Dendritic cell treated with granulocyte-macrophage colony-stimulating factor and Interleukin-4, amounts not matched to agents 40 ng/mL and 50 ng/mL, for 4 days (primary cell): ENCODE results near the gene MRPS10.
"Not testable (repeated sequence)": the region's sequence is repeated elsewhere in the genome, so short reads cannot be mapped to it uniquely, and the experiment has no call there.

Experiments used
- H3K27ac Mint-ChIP-seq: one replicate; pipeline ENCODE4 v1.8.0; 2022; ENCODE audit warnings: mild to moderate bottlenecking, mixed read lengths
- H3K27me3 Mint-ChIP-seq: one replicate; pipeline ENCODE4 v1.8.0; 2022; ENCODE audit warnings: mild to moderate bottlenecking, mixed read lengths
- H3K36me3 Mint-ChIP-seq: one replicate; pipeline ENCODE4 v1.8.0; 2022; ENCODE audit warnings: low read depth, mixed read lengths
- H3K4me1 Mint-ChIP-seq: one replicate; pipeline ENCODE4 v1.8.0; 2022; ENCODE audit warnings: low read depth, mixed read lengths
- H3K4me3 Mint-ChIP-seq: one replicate; pipeline ENCODE4 v1.8.0; 2022; ENCODE audit warnings: mild to moderate bottlenecking, moderate library complexity, mixed read lengths
- H3K9me3 Mint-ChIP-seq: one replicate; pipeline ENCODE4 v1.8.0; 2022; ENCODE audit warnings: mixed read lengths
- intact Hi-C: fragments of 100-400 bp; cut with micrococcal nuclease; formaldehyde crosslinking; loops from one replicate; pipeline ENCODE4 v1.15.0; 2022

Gene MRPS10

DNA sequence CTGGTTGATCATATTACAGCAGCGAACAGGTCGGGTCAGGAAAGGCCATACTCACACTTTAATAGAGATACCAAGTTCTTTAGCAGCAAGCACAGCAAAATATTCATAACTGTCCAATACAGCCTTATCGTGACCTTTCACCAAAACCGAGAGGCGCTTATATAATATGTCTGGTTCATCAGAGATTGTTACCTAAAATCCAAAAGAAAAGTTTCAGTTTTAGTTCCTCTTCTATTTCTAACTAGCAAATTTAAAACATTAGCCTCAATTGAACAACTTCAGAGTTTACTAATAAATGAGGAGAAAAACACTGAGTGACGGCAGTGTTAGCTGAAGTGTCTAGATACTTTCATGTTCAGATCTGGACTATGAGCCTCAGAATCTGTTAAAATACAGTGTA is 5.9 kb downstream of the MRPS10 start:
- peaks cover 14% of the 10 kb centered on the region for H3K4me1 Mint-ChIP-seq
- H3K4me3 Mint-ChIP-seq: no peak overlapping the region
- no peak overlapping the region for H3K27ac Mint-ChIP-seq
- no peaks in the 10 kb centered on the region for H3K9me3 Mint-ChIP-seq
- intact Hi-C loops: no loop called here
- H3K27me3 Mint-ChIP-seq: no peaks in the 10 kb centered on the region
- H3K36me3 Mint-ChIP-seq: peaks cover 76% of the 10 kb centered on the region

- Mint-ChIP-seq H3K27ac (no peak overlapping the region), H3K4me1 (peaks cover 5% of the 10 kb centered on the region), H3K4me3 (no peak overlapping the region), H3K36me3 (peaks cover 81% of the 10 kb centered on the region), H3K9me3 (no peaks in the 10 kb centered on the region), H3K27me3 (no peaks in the 10 kb centered on the region)
- intact Hi-C loops: no loop called here
Observed at GRCh38 chr6:42210551-42210950, 7.1 kb downstream of the MRPS10 start.

GRCh38 chr6:42207559-42207958 is 10.1 kb downstream of the MRPS10 start:
- H3K27me3 Mint-ChIP-seq, H3K4me1 Mint-ChIP-seq, H3K27ac Mint-ChIP-seq, intact Hi-C loops, H3K9me3 Mint-ChIP-seq, H3K4me3 Mint-ChIP-seq: not testable (repeated sequence)
- peaks cover 84% of the 10 kb centered on the region for H3K36me3 Mint-ChIP-seq

DNA sequence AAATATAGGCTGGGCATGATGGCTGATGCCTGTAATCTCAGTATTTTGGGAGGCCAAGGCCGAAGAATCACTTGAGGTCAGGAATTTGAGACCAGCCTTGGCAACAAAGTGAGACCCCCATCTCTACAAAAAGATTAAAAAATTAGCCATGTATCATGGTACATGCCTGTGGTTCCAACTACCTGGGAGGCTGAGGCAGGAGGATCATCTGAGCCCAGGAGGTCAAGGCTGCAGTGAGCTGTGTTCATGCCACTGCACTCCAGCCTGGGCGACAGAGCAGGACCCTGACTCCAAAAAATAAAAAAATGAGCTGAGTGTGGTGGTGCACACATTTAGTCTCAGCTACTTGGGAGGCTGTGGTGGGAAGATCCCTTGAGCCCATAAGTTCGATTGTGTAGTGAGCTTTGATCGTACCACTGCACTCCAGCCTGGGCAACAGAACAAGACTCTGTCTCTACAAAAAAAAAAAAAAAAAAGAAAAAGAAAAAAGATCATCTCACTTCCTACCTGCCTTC is 12.8 kb downstream of the MRPS10 start:
- Mint-ChIP-seq H3K4me3 (no peak overlapping the region), H3K27me3 (no peaks in the 10 kb centered on the region), H3K27ac (no peak overlapping the region), H3K36me3 (peaks cover 78% of the 10 kb centered on the region), H3K9me3 (peaks cover 11% of the 10 kb centered on the region), H3K4me1 (no peaks in the 10 kb centered on the region)
- intact Hi-C loops: no loop called here

DNA sequence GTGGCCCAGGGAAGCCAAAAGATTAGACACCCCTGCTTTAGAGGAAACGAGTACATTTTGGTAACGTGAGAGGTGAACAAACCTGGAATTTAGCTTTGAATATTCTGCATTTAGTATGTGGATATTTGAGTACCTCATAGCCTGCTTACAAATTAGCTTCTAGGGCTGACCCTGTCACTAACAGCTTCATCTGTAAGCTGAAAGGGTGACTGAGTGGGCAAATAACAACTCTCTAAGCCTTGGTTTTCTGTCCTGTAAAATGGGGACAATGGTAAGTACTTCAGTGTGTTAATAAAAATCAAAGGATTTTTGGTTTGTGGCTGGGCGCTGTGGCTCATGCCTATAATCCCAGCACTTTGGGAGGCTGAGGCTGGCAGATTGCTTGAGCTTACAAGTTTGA is 14.5 kb downstream of the MRPS10 start:
- Mint-ChIP-seq H3K27me3 (no peaks in the 10 kb centered on the region), H3K9me3 (peaks cover 14% of the 10 kb centered on the region), H3K4me1 (no peaks in the 10 kb centered on the region), H3K36me3 (peaks cover 68% of the 10 kb centered on the region), H3K27ac (no peak overlapping the region), H3K4me3 (no peak overlapping the region)
- intact Hi-C loops: no loop called here

DNA sequence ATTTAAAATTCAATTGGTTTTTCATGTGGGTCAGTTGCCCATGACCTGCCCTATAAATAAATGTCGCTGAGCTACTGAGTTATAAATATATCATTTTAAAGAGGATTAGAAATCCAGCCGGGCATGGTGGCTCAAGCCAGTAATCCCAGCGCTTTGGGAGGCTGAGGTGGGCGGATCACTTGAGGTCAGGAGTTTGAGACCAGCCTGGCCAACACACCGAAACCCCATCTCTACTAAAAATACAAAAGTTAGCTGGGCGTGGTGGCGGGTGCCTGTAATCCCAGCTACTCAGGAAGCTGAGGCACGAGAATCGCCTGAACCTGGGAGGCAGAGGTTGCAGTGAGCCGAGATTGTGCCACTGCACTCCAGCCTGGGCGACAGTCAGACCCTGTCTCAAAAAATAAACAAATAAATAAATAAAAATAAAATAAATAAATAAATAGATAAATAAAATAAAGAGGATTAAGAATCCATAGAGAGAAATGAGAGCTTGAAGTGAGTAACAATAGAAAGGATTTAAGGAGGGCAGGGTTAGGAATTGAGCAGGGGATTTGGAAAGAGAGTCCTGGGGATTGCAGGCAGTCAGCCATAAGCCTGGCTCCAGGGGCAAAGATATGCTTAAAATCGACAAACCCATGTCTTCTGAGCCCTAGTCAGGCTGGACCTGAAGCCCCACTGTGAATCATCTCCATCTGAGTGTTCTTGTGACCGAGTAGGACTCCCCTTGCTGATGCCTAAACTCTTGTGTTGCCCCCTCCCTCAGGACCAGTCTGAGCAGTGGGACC is 15.3 kb downstream of the MRPS10 start:
- H3K4me1 Mint-ChIP-seq, H3K27me3 Mint-ChIP-seq, H3K27ac Mint-ChIP-seq, intact Hi-C loops, H3K4me3 Mint-ChIP-seq: not testable (repeated sequence)
- Mint-ChIP-seq H3K36me3 (peaks cover 60% of the 10 kb centered on the region), H3K9me3 (peaks cover 14% of the 10 kb centered on the region)

GRCh38 chr6:42201382-42201781 is 16.3 kb downstream of the MRPS10 start:
- Mint-ChIP-seq H3K4me3 (no peak overlapping the region), H3K36me3 (peaks cover 50% of the 10 kb centered on the region), H3K4me1 (no peaks in the 10 kb centered on the region), H3K27me3 (no peaks in the 10 kb centered on the region), H3K9me3 (peaks cover 14% of the 10 kb centered on the region), H3K27ac (no peak overlapping the region)
- intact Hi-C loops: no loop called here

DNA sequence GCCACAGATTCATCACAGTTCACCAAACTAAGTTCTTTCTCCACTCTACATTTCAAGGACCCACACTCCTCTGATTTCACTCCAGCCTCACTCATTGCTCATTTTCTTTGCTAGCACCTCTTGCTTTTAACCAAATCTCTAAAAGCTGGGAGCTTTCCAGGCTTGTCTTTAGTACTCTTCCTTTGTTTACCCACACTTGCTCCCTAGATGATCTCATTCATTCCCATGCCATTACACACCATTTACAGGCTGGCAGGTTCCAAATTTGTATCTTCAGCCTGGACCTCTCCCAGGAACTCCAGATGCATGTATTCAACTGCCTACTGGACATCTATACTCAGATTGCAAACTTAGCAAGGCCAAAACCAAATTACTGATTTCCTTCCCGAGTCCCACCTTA is 17.6 kb downstream of the MRPS10 start:
- H3K4me1 Mint-ChIP-seq: no peaks in the 10 kb centered on the region
- H3K4me3 Mint-ChIP-seq: no peak overlapping the region
- peaks cover 37% of the 10 kb centered on the region for H3K36me3 Mint-ChIP-seq
- H3K27ac Mint-ChIP-seq: no peak overlapping the region
- H3K9me3 Mint-ChIP-seq: peaks cover 14% of the 10 kb centered on the region
- no peaks in the 10 kb centered on the region for H3K27me3 Mint-ChIP-seq
- intact Hi-C loops: no loop called here

DNA sequence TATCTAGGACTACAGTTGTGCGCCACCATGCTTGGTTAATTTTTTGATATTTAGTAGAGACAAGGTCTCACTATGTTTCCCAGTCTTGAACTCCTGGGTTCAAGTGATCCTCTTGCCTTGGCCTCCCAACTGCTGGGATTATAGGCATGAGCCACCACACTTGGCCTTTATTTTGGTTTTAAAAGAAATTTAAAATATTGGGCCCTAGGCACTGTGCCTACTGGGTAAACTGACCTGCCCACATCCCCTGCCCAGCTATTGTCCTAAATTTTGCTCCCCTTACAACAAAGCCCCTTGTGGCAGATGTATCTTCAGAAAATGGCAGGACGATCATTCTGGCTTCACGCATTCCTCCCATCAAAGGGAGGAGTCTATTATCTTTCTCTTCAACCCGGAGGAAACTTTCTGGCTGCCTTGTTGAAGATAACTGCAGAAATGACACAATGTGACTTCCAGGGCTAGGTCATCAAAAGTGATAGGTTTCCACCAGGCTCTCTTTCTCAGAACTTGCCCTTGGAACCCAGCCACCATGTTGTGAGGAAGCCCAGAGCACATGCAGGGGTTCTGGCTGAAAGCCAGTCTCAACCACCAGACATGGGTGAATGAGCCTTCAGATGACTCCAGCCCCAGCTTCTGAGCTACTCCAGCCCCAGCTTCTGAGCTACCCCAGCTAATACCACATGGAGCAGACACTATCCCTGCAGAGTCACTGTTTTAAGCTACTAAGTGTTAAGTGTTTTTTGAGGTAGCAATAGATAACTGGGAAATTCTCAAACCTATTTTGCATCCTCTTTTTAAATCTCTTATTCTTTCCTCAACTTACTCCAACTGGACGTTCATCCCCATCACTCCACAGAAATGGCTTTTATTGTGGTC is 18.3 kb downstream of the MRPS10 start:
- H3K36me3 Mint-ChIP-seq: peaks cover 34% of the 10 kb centered on the region
- H3K4me1 Mint-ChIP-seq: no peaks in the 10 kb centered on the region
- H3K4me3 Mint-ChIP-seq: no peak overlapping the region

GRCh38 chr6:42197555-42198362 is 19.9 kb downstream of the MRPS10 start:
- intact Hi-C loops: no loop called here
- H3K9me3 Mint-ChIP-seq: peaks cover 14% of the 10 kb centered on the region

More for the DNA sequence above, 18.3 kb downstream of the MRPS10 start:
- intact Hi-C loops: no loop called here
- Mint-ChIP-seq H3K27me3 (no peaks in the 10 kb centered on the region), H3K27ac (no peak overlapping the region), H3K9me3 (peaks cover 14% of the 10 kb centered on the region)

DNA sequence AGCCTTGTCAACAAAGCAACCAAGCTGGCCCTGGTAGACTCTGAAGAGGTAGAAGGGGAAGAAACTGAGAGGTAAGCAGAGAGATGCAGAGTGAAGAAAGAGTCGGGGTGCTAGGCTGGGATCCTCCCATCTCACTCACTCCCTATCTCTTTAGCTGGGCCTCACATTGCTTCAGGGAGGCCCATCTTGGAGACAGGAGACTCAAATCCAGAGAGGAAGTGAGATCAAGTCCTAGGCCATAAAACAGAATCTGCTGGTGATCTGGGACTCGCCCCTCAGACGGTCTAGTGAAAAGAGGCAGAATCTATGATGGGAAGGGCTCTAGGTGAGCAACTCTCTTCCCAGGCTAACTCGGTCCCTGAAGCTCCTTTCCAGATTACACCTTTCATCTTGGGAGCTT is 22.2 kb downstream of the MRPS10 start:
- peaks cover 18% of the 10 kb centered on the region for H3K36me3 Mint-ChIP-seq
- peaks cover 10% of the 10 kb centered on the region for H3K9me3 Mint-ChIP-seq
- H3K27me3 Mint-ChIP-seq: no peaks in the 10 kb centered on the region
- H3K27ac Mint-ChIP-seq: no peak overlapping the region
- no peak overlapping the region for H3K4me3 Mint-ChIP-seq
- intact Hi-C loops: no loop called here
- H3K4me1 Mint-ChIP-seq: peaks cover 12% of the 10 kb centered on the region

More at GRCh38 chr6:42197555-42198362, 19.9 kb downstream of the MRPS10 start:
- Mint-ChIP-seq H3K27me3 (no peaks in the 10 kb centered on the region), H3K4me3 (no peak overlapping the region), H3K36me3 (peaks cover 32% of the 10 kb centered on the region), H3K27ac (no peak overlapping the region), H3K4me1 (no peaks in the 10 kb centered on the region)

- peak overlapping the region; percentile 14 for H3K27ac Mint-ChIP-seq
- no peak overlapping the region for H3K4me3 Mint-ChIP-seq
- H3K36me3 Mint-ChIP-seq: peaks cover 6% of the 10 kb centered on the region
- intact Hi-C loops: no loop called here
- peaks cover 12% of the 10 kb centered on the region for H3K4me1 Mint-ChIP-seq
- H3K9me3 Mint-ChIP-seq: no peaks in the 10 kb centered on the region
- no peaks in the 10 kb centered on the region for H3K27me3 Mint-ChIP-seq
Observed at GRCh38 chr6:42194056-42194455, 23.6 kb downstream of the MRPS10 start.

- Mint-ChIP-seq H3K36me3 (peaks cover 6% of the 10 kb centered on the region), H3K4me1 (peaks cover 12% of the 10 kb centered on the region), H3K27ac (no peak overlapping the region), H3K9me3 (no peaks in the 10 kb centered on the region), H3K27me3 (no peaks in the 10 kb centered on the region), H3K4me3 (no peak overlapping the region)
- intact Hi-C loops: no loop called here
Observed at GRCh38 chr6:42193491-42193894, 24.2 kb downstream of the MRPS10 start.
